Astrocyte (in vitro differentiated cells and primary cell): Measurements from ENCODE around the gene PTGR1. TPM values are rescaled to one million over a fixed set of nuclear protein-coding genes. Genes with fewer than 3 reads are reported as not detected.
"Not testable (repeated sequence)": the region's sequence is repeated elsewhere in the genome, so short reads cannot be mapped to it uniquely, and the experiment has no call there.

ENCODE experiments used
- DNase-seq: peaks from one replicate; pipeline ENCODE4 v3.0.0-alpha.2; 2010; ENCODE audit warnings: low read depth
- FAIRE-seq: peaks from 2 replicates; lab custom pipeline; 2011; peaks lifted over from hg19 to GRCh38; lab: Jason Lieb, UNC
- H2AFZ ChIP-seq: 2 replicates; pipeline ENCODE4 v1.6.0; 2012; ENCODE audit warnings: low read depth, low read length, inconsistent platforms
- H3K27ac ChIP-seq: 2 replicates; pipeline ENCODE4 v1.5.1; 2011; ENCODE audit warnings: low read depth, low read length, inconsistent platforms
- H3K27me3 ChIP-seq: 2 replicates; pipeline ENCODE4 v1.6.0; 2011; ENCODE audit warnings: low read length, inconsistent platforms; ENCODE audit not compliant: insufficient read depth
- H3K36me3 ChIP-seq: 2 replicates; pipeline ENCODE4 v1.5.1; 2011; ENCODE audit warnings: low read length, inconsistent platforms; ENCODE audit not compliant: insufficient read depth
- H3K4me1 ChIP-seq: 2 replicates; pipeline ENCODE4 v1.5.1; 2011; ENCODE audit warnings: low read length, inconsistent platforms; ENCODE audit not compliant: insufficient read depth
- H3K4me2 ChIP-seq: 2 replicates; pipeline ENCODE4 v1.6.0; 2012; ENCODE audit warnings: low read length, inconsistent platforms
- H3K4me3 ChIP-seq: 2 replicates; pipeline ENCODE4 v1.5.1; 2011; ENCODE audit warnings: low read depth, mild to moderate bottlenecking, low read length, inconsistent platforms; ENCODE audit not compliant: insufficient read depth
- H3K79me2 ChIP-seq: 2 replicates; pipeline ENCODE4 v1.6.0; 2012; ENCODE audit warnings: mild to moderate bottlenecking, low read length, inconsistent platforms; ENCODE audit not compliant: insufficient read depth
- H3K9ac ChIP-seq: 2 replicates; pipeline ENCODE4 v1.6.0; 2012; ENCODE audit warnings: mild to moderate bottlenecking, low read length, inconsistent platforms
- H3K9me3 ChIP-seq: 2 replicates; pipeline ENCODE4 v1.5.1; 2012; ENCODE audit warnings: low read depth, mild to moderate bottlenecking, low read length, inconsistent platforms; ENCODE audit not compliant: insufficient read depth
- H4K20me1 ChIP-seq: 2 replicates; pipeline ENCODE4 v1.6.0; 2012; ENCODE audit warnings: low read length, inconsistent platforms; ENCODE audit not compliant: insufficient read depth
- H3K27ac Mint-ChIP-seq: one replicate; pipeline ENCODE4 v1.8.0; 2021; ENCODE audit warnings: mild to moderate bottlenecking, mixed read lengths; ENCODE audit not compliant: unreplicated experiment
- H3K27me3 Mint-ChIP-seq: one replicate; pipeline ENCODE4 v1.8.0; 2021; ENCODE audit warnings: low read depth, mixed read lengths; ENCODE audit not compliant: unreplicated experiment
- H3K36me3 Mint-ChIP-seq: one replicate; pipeline ENCODE4 v1.8.0; 2021; ENCODE audit warnings: low read depth, mixed read lengths; ENCODE audit not compliant: unreplicated experiment
- H3K4me1 Mint-ChIP-seq: one replicate; pipeline ENCODE4 v1.8.0; 2021; ENCODE audit warnings: low read depth, mixed read lengths; ENCODE audit not compliant: unreplicated experiment
- H3K4me3 Mint-ChIP-seq: one replicate; pipeline ENCODE4 v1.8.0; 2021; ENCODE audit warnings: mild to moderate bottlenecking, moderate library complexity, mixed read lengths; ENCODE audit not compliant: unreplicated experiment
- H3K9me3 Mint-ChIP-seq: one replicate; pipeline ENCODE4 v1.8.0; 2021; ENCODE audit warnings: mild to moderate bottlenecking, mixed read lengths; ENCODE audit not compliant: unreplicated experiment
- CTCF ChIP-seq: IDR thresholded peaks from 2 replicates; pipeline ENCODE4 v1.5.1; 2011; ENCODE audit warnings: low read depth, mild to moderate bottlenecking, inconsistent platforms, low read length, moderate library complexity; ENCODE audit not compliant: insufficient read depth
- EZH2 ChIP-seq: IDR thresholded peaks from 2 replicates; pipeline ENCODE4 v1.6.1; 2012; ENCODE audit warnings: mild to moderate bottlenecking, low read length, inconsistent platforms; ENCODE audit not compliant: insufficient read depth
- total RNA-seq: library from RNA; stranded (reverse); gene quantifications from 2 replicates; pipeline ENCODE4 v1.2.1, GENCODE V29; 2021

PTGR1 gene
- total RNA-seq, 1 donor from 2014 or later, result 43.5 TPM

DNA sequence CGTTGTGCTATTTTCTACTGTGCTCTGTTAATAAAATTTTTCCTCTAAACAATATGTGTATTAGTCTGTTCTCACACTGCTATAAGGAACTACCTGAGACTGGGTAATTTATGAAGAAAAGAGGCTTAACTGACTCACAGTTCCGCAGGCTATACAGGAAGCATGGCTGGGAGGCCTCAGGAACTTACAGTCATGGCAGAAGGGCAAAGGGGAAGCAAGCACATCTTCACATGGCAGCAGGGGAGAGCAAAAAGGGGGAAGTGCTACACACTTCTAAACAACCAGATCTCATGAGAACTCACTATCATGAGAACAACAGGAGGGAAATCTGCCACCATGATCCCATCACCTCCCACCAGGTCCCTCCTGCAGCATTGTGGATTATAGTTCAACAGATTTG, 44.0 kb downstream of the PTGR1 start:
- not testable (repeated sequence) for H2AFZ ChIP-seq, H3K4me1 ChIP-seq, FAIRE-seq, H3K79me2 ChIP-seq, DNase-seq, H3K9me3 ChIP-seq, H3K4me3 Mint-ChIP-seq, H3K4me2 ChIP-seq, H3K4me3 ChIP-seq, H3K27me3 Mint-ChIP-seq, H3K27ac Mint-ChIP-seq, H3K36me3 ChIP-seq, H3K9ac ChIP-seq, H3K4me1 Mint-ChIP-seq, H3K27ac ChIP-seq, H4K20me1 ChIP-seq, H3K27me3 ChIP-seq
- H3K36me3 Mint-ChIP-seq, result peaks cover 29% of the 10 kb centered on the region
- peaks cover 39% of the 10 kb centered on the region for H3K9me3 Mint-ChIP-seq

DNA sequence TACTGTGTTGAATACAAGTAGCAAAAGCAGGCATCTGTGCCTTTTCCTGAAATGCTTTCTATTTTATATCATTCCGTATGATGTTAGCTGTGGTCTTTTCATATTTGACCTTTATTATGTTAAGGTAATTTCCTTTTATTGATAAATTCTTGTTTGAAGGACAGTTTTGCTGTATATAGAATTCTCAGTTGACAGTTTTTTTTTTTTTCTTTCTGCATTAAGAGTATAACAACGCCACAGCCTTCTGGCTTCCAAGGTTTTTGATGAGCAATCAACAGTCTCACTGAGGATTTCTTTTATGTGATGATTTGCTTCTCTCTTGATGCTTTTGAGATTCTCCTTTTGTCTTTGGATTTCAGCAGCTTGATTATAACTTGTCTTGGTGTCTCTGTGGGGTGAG, 50.8 kb downstream of the PTGR1 start:
- H3K9me3 Mint-ChIP-seq, result peaks cover 34% of the 10 kb centered on the region
- Histone ChIP-seq H3K36me3 (no peaks in the 10 kb centered on the region), H3K27ac (no peak overlapping the region), H2AFZ (no peak overlapping the region), H4K20me1 (no peaks in the 10 kb centered on the region), H3K4me1 (no peaks in the 10 kb centered on the region), H3K4me2 (no peak overlapping the region), H3K9ac (no peak overlapping the region), H3K4me3 (no peak overlapping the region), H3K79me2 (no peaks in the 10 kb centered on the region), H3K9me3 (peaks cover 16% of the 10 kb centered on the region), H3K27me3 (no peaks in the 10 kb centered on the region)
- FAIRE-seq (no peak), DNase-seq (no peak)
- H3K36me3 Mint-ChIP-seq, result peaks cover 18% of the 10 kb centered on the region
- no peaks in the 10 kb centered on the region for H3K27me3 Mint-ChIP-seq
- H3K4me3 Mint-ChIP-seq, result no peak overlapping the region
- no peaks in the 10 kb centered on the region for H3K4me1 Mint-ChIP-seq
- no peak for TF ChIP-seq CTCF
- TF ChIP-seq EZH2, result no peak
- no peak overlapping the region for H3K27ac Mint-ChIP-seq

DNA sequence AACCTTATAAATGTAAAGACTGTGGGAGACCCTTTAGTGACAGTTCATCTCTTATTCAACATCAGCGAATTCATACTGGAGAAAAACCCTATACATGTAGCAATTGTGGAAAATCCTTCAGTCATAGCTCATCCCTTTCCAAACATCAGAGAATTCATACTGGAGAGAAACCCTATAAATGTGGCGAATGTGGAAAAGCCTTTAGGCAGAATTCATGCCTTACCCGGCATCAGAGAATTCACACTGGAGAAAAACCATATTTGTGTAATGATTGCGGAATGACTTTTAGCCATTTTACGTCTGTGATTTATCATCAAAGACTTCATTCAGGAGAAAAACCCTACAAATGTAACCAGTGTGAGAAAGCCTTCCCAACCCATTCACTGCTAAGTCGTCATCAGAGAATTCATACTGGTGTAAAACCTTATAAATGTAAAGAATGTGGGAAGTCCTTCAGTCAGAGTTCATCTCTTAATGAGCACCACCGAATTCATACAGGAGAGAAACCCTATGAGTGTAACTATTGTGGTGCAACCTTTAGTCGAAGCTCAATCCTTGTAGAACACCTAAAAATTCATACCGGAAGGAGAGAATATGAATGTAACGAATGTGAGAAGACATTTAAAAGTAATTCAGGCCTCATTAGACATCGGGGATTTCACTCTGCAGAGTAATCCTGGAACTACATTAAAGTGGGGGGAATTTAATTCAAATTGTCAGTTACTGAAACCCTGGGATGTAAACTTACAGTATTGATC, 56.8 kb downstream of the PTGR1 start:
- peaks cover 68% of the 10 kb centered on the region for H3K9me3 Mint-ChIP-seq

More for the DNA sequence above, 56.8 kb downstream of the PTGR1 start:
- no peaks in the 10 kb centered on the region for H4K20me1 ChIP-seq
- no peak overlapping the region for H3K4me2 ChIP-seq
- no peak overlapping the region for H2AFZ ChIP-seq
- H3K27me3 ChIP-seq, result no peaks in the 10 kb centered on the region
- no peak overlapping the region for H3K9ac ChIP-seq
- H3K36me3 ChIP-seq, result no peaks in the 10 kb centered on the region
- no peaks in the 10 kb centered on the region for H3K4me1 ChIP-seq
- TF ChIP-seq CTCF (no peak), EZH2 (no peak)
- Mint-ChIP-seq H3K36me3 (peaks cover 21% of the 10 kb centered on the region), H3K27me3 (no peaks in the 10 kb centered on the region), H3K4me3 (no peak overlapping the region), H3K27ac (no peak overlapping the region), H3K4me1 (no peaks in the 10 kb centered on the region)
- H3K27ac ChIP-seq, result no peak overlapping the region
- no peaks in the 10 kb centered on the region for H3K79me2 ChIP-seq
- peaks cover 34% of the 10 kb centered on the region for H3K9me3 ChIP-seq
- FAIRE-seq (no peak), DNase-seq (no peak)
- H3K4me3 ChIP-seq, result peak overlapping the region; percentile 16
